ENCODE results near the gene AFAP1L2.

GRCh38 chr10:114285961-114286441 is 118.3 kb downstream of the AFAP1L2 start:
- TF ChIP-seq RARB (CRISPR knock-in tag; IDR thresholded peaks at IDR 0.05) (no peak), ZC3H10 (CRISPR knock-in tag; IDR thresholded peaks at IDR 0.05) (no peak), ARNTL (CRISPR knock-in tag; IDR thresholded peaks at IDR 0.05; ENCODE audit: borderline replicate concordance, low read depth) (no peak)
